Neural cell (in vitro differentiated cells): Measurements from ENCODE around the gene B3GALT4. TPM values are rescaled to one million over a fixed set of nuclear protein-coding genes. Genes with fewer than 3 reads are reported as not detected.

Experiments
- H2AFZ ChIP-seq: fragments of 200-600, 300-800 bp; sonication (generic), shearing (Covaris generic); 2 replicates; pipeline ENCODE4 v1.6.0; 2014; ENCODE audit warnings: low read depth, mild to moderate bottlenecking, antibody characterized with exemption, low read length, moderate library complexity
- H3F3A ChIP-seq: fragments of 200-600 bp; shearing (Covaris generic); 2 replicates; pipeline ENCODE4 v1.6.1; 2016; ENCODE audit warnings: mild to moderate bottlenecking, moderate library complexity, mixed read lengths, antibody characterized with exemption, low read length; ENCODE audit not compliant: insufficient read depth, poor library complexity, severe bottlenecking
- H3K27ac ChIP-seq: fragments of 200-600, 300-800 bp; sonication (generic), shearing (Covaris generic); 2 replicates; pipeline ENCODE4 v1.5.1; 2014; ENCODE audit warnings: mild to moderate bottlenecking, low read length, moderate library complexity
- H3K27me3 ChIP-seq: fragments of 300-800, 200-600 bp; sonication (generic), shearing (Covaris generic); 2 replicates; pipeline ENCODE4 v1.6.0; 2014; ENCODE audit warnings: mild to moderate bottlenecking, low read depth, low read length, moderate library complexity; ENCODE audit not compliant: insufficient read depth
- H3K36me3 ChIP-seq: fragments of 300-800, 200-600 bp; sonication (generic), shearing (Covaris generic); 2 replicates; pipeline ENCODE4 v1.5.1; 2014; ENCODE audit warnings: mild to moderate bottlenecking, antibody characterized with exemption, low read length, moderate library complexity; ENCODE audit not compliant: insufficient read depth
- H3K4me2 ChIP-seq: fragments of 300-800, 200-600 bp; sonication (generic), shearing (Covaris generic); 2 replicates; pipeline ENCODE4 v1.6.0; 2014; ENCODE audit warnings: mild to moderate bottlenecking, low read length
- H3K4me3 ChIP-seq: fragments of 300-800, 200-600 bp; sonication (generic), shearing (Covaris generic); 2 replicates; pipeline ENCODE4 v1.5.1; 2014; ENCODE audit warnings: mild to moderate bottlenecking, low read length, moderate library complexity
- H3K79me2 ChIP-seq: fragments of 200-600 bp; shearing (Covaris generic); replicated peaks from 2 replicates; pipeline ENCODE4 v1.6.0; 2014; ENCODE audit warnings: mild to moderate bottlenecking, low read length, moderate library complexity; ENCODE audit not compliant: insufficient read depth
- H3K9ac ChIP-seq: fragments of 300-800, 200-600 bp; sonication (generic), shearing (Covaris generic); 2 replicates; pipeline ENCODE4 v1.6.1; 2016; ENCODE audit warnings: mild to moderate bottlenecking, low read length, mixed read lengths
- H3K9me2 ChIP-seq: fragments of 200-600 bp; shearing (Covaris generic); 2 replicates; pipeline ENCODE4 v1.6.1; 2016; ENCODE audit warnings: mild to moderate bottlenecking, low read length, mixed read lengths; ENCODE audit not compliant: insufficient read depth
- H3K9me3 ChIP-seq: fragments of 200-600, 300-800 bp; sonication (generic), shearing (Covaris generic); 2 replicates; pipeline ENCODE4 v1.6.1; 2016; ENCODE audit warnings: mild to moderate bottlenecking, mixed run types, low read length, moderate library complexity, mixed read lengths
- H4K20me1 ChIP-seq: fragments of 200-600 bp; shearing (Covaris generic); 2 replicates; pipeline ENCODE4 v1.6.1; 2016; ENCODE audit warnings: mild to moderate bottlenecking, mixed run types; ENCODE audit not compliant: insufficient read depth
- CTCF ChIP-seq: fragments of 450-650 bp; IDR thresholded peaks from 2 replicates; pipeline ENCODE4 v1.5.1; 2014; ENCODE audit warnings: antibody characterized with exemption, mild to moderate bottlenecking, moderate library complexity; ENCODE audit not compliant: poor library complexity, severe bottlenecking
- EP300 ChIP-seq: fragments of 450-650 bp; conservative IDR thresholded peaks from 2 replicates; pipeline ENCODE4 v1.6.1; 2014; ENCODE audit warnings: antibody characterized with exemption, mild to moderate bottlenecking, moderate library complexity; ENCODE audit not compliant: poor library complexity, severe bottlenecking
- EZH2 ChIP-seq: fragments of 200-600, 300-800 bp; shearing (Covaris generic), sonication (generic); IDR thresholded peaks from 2 replicates; pipeline ENCODE4 v1.6.1; 2014; ENCODE audit warnings: antibody characterized with exemption, low read length, borderline replicate concordance, mild to moderate bottlenecking; ENCODE audit not compliant: insufficient read depth, poor library complexity, severe bottlenecking
- MXI1 ChIP-seq: fragments of 450-650 bp; conservative IDR thresholded peaks from 2 replicates; pipeline ENCODE4 v1.6.1; 2014; ENCODE audit warnings: antibody characterized with exemption, mild to moderate bottlenecking; ENCODE audit not compliant: poor library complexity, severe bottlenecking
- POLR2AphosphoS5 ChIP-seq: IDR thresholded peaks from 2 replicates; pipeline ENCODE4 v1.6.1; 2012
- RAD21 ChIP-seq: fragments of 450-650 bp; conservative IDR thresholded peaks from 2 replicates; pipeline ENCODE4 v1.6.1; 2014; ENCODE audit warnings: antibody characterized with exemption, mild to moderate bottlenecking, moderate library complexity
- REST ChIP-seq: IDR thresholded peaks from 2 replicates; pipeline ENCODE4 v1.6.1; 2012; ENCODE audit warnings: borderline replicate concordance
- SMC3 ChIP-seq: fragments of 450-650 bp; conservative IDR thresholded peaks from 2 replicates; pipeline ENCODE4 v1.6.1; 2014; ENCODE audit warnings: antibody characterized with exemption, mild to moderate bottlenecking, moderate library complexity; ENCODE audit not compliant: poor library complexity
- TAF1 ChIP-seq: IDR thresholded peaks from 2 replicates; pipeline ENCODE4 v1.6.1; 2012; ENCODE audit warnings: low read depth
- polyA plus RNA-seq: library from polyadenylated mRNA; depleted of rRNA; stranded (reverse); fragments of >200 nt; gene quantifications from 2 replicates; pipeline ENCODE4 v1.2.3, GENCODE V29; 2014

The B3GALT4 gene
- polyA plus RNA-seq, 1 donor from 2014 or later = 2.5 TPM

GRCh38 chr6:33248932-33249731, 27.8 kb upstream of the B3GALT4 start:
- peaks cover 5% of the 10 kb centered on the region for H3F3A ChIP-seq
- peak overlapping the region; percentile 72 for H3K4me3 ChIP-seq
- peak overlapping the region; percentile 73 for H3K9ac ChIP-seq
- TF ChIP-seq MXI1 (peak; percentile 33), EZH2 (no peak), TAF1 (no peak), CTCF (peak; percentile 54), REST (peak; percentile 68), EP300 (no peak), SMC3 (peak; percentile 44), RAD21 (peak; percentile 45), POLR2AphosphoS5 (peak; percentile 60)
- H3K4me2 ChIP-seq = peak overlapping the region; percentile 98
- H2AFZ ChIP-seq = peak overlapping the region; percentile 91
- H3K79me2 ChIP-seq = no peaks in the 10 kb centered on the region
- H3K9me3 ChIP-seq = no peaks in the 10 kb centered on the region
- H3K9me2 ChIP-seq = no peaks in the 10 kb centered on the region
- H3K27me3 ChIP-seq = no peaks in the 10 kb centered on the region
- H3K27ac ChIP-seq = peak overlapping the region; percentile 76
- no peaks in the 10 kb centered on the region for H4K20me1 ChIP-seq
- H3K36me3 ChIP-seq = no peaks in the 10 kb centered on the region

GRCh38 chr6:33249732-33250630, 26.9 kb upstream of the B3GALT4 start:
- Histone ChIP-seq H3K9me2 (no peaks in the 10 kb centered on the region), H3K79me2 (no peaks in the 10 kb centered on the region), H3K4me3 (peak overlapping the region; percentile 72), H3K9me3 (no peaks in the 10 kb centered on the region), H3K36me3 (no peaks in the 10 kb centered on the region), H4K20me1 (no peaks in the 10 kb centered on the region), H3F3A (peaks cover 5% of the 10 kb centered on the region), H3K27me3 (no peaks in the 10 kb centered on the region), H3K4me2 (peak overlapping the region; percentile 49), H3K9ac (peak overlapping the region; percentile 73), H2AFZ (peak overlapping the region; percentile 76), H3K27ac (peak overlapping the region; percentile 76)
- TF ChIP-seq TAF1 = peak; percentile 10
- TF ChIP-seq CTCF = no peak
